HAP-1 (cell line): Measurements from ENCODE around the gene EML6.

ENCODE experiments used
- DNase-seq, 2 experiments: peaks; one replicate each; pipeline ENCODE4 v3.0.0-alpha.2; 2016 to 2020; ENCODE audit warnings: low spot score in 2 of 2
- H3K27me3 ChIP-seq: fragments of 250-450 bp; sonication (Bioruptor Pico); 2 replicates; pipeline ENCODE4 v1.5.1; 2020; ENCODE audit warnings: low read depth, mild to moderate bottlenecking, moderate library complexity
- H3K36me3 ChIP-seq: fragments of 250-450 bp; sonication (Bioruptor Pico); replicated peaks from 2 replicates; pipeline ENCODE4 v1.5.1; 2020; ENCODE audit warnings: mild to moderate bottlenecking
- H3K4me1 ChIP-seq: fragments of 250-450 bp; sonication (Bioruptor Pico); 2 replicates; pipeline ENCODE4 v1.5.1; 2020; ENCODE audit warnings: mild to moderate bottlenecking
- H3K4me3 ChIP-seq: fragments of 250-450 bp; sonication (Bioruptor Pico); 2 replicates; pipeline ENCODE4 v1.5.1; 2020; ENCODE audit warnings: mild to moderate bottlenecking, moderate library complexity
- H3K9me3 ChIP-seq: fragments of 250-450 bp; sonication (Bioruptor Pico); 2 replicates; pipeline ENCODE4 v1.5.1; 2020; ENCODE audit warnings: mild to moderate bottlenecking, moderate library complexity
- in situ Hi-C: fragments of 300-500 bp; cut with MboI; formaldehyde crosslinking; loops from 3 replicates; pipeline ENCODE4 v1.14.3; 2020; ENCODE audit warnings: low sequenced_read_pairs, inconsistent platforms, mixed read lengths

The EML6 gene

DNA sequence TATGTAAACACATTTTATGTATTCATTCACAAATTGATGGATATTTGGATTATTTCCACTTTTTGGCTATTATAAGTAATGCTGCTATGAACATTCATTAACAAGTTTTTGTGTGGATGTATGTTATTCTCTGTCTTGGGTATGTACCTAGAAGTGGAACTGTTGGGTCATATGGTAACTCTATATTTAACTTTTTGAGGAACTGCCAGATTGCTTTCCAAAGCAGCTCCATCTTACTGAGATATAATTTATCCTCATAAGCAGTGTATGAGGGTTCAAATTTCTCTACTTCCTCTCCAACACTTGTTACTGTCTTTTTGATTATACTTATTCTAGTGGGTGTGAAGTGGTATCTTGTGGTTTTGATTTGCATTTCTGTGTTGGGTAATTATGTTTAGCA is 7.1 kb upstream of the EML6 start:
- Histone ChIP-seq H3K27me3 (no peaks in the 10 kb centered on the region), H3K36me3 (no peaks in the 10 kb centered on the region), H3K4me1 (peaks cover 11% of the 10 kb centered on the region), H3K4me3 (no peak overlapping the region), H3K9me3 (no peaks in the 10 kb centered on the region)
- no peak for DNase-seq
- in situ Hi-C loops: no loop called here

DNA sequence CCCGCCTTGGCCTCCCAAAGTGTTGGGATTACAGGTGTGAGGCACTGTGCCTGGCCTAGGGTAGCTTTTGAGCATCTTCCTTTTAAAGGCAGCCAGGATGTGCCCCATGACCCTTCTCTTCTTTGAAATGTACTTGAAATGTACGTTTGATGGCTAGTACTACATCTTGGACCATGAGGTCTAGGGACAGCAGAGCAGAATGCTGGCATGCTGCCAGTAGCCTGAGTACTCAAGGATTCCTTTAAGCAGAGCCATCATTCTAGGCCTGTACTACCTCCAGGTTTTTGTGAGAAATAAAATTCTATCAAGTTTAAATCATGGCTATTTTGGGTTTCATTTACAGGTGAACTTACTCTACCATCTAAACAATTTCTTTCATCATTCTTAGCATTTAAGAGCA is 2.9 kb upstream of the EML6 start:
- in situ Hi-C loops: no loop called here
- DNase-seq: no peak

DNA sequence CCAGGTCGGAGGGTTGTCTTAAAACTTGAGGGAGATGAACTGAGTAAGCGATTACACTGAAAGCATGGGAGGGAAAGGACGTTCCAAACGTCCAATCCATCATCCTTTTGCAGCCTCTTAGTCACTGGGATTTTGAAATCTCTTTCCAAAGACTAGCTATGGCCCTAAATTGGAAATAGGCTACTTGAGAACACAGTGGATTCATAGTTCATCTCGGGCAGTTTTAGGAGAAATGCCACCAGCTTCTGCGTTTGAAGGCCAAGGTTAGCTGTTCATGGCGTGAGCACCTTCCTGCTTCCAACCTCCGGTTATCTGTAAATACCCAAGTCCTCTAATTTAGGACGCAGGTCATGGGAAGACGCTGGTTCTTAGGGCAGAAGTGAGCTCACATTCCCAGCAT is 821 bp upstream of the EML6 start:
- no peak for DNase-seq
- H3K4me3 ChIP-seq: peak overlapping the region; percentile 87
- H3K36me3 ChIP-seq: no peaks in the 10 kb centered on the region
- 0 out of 2 replicates have a peak, but pooled peaks cover 3% of the 10 kb centered on the region for H3K4me1 ChIP-seq
- no peaks in the 10 kb centered on the region for H3K27me3 ChIP-seq
- H3K9me3 ChIP-seq: no peaks in the 10 kb centered on the region
- in situ Hi-C loops: no loop called here

More for the DNA sequence above, 2.9 kb upstream of the EML6 start:
- H3K4me1 ChIP-seq: peaks cover under 1% of the 10 kb centered on the region; the same call in 1 of the 2 replicates
- H3K27me3 ChIP-seq: no peaks in the 10 kb centered on the region
- H3K36me3 ChIP-seq: no peaks in the 10 kb centered on the region
- no peaks in the 10 kb centered on the region for H3K9me3 ChIP-seq
- no peak overlapping the region for H3K4me3 ChIP-seq

DNA sequence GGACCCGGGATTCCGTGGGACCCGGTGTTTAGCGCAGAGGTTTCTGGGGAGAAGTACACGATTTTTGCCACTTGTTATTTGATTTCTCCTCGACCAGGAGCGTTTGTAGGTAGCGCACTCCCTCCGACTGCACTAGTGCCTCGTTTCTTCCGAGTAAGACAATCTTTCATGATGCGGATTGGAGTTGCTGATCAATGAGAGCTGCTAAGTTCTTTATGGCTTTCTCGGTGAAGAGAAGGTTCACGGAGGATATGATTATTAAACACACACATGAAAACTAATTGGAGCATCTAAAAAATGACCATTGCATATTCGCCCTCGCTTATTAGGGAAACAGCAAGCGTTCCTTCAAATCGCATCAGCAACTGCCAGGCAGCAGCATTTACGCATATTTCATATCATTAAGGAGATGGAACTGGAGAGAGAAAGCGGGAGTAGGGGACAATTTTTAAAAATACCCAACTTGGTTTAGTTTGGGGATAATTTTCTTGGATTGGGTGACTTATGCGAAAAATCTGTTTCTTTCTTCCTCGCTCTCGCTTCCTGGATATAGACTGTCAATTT is 616 bp downstream of the EML6 start:
- no peak for DNase-seq
- no peaks in the 10 kb centered on the region for H3K36me3 ChIP-seq
- in situ Hi-C loops: no loop called here
- 0 out of 2 replicates have a peak, but pooled peaks cover 3% of the 10 kb centered on the region for H3K4me1 ChIP-seq
- peak overlapping the region; percentile 87 for H3K4me3 ChIP-seq
- H3K9me3 ChIP-seq: no peaks in the 10 kb centered on the region
- no peaks in the 10 kb centered on the region for H3K27me3 ChIP-seq

DNA sequence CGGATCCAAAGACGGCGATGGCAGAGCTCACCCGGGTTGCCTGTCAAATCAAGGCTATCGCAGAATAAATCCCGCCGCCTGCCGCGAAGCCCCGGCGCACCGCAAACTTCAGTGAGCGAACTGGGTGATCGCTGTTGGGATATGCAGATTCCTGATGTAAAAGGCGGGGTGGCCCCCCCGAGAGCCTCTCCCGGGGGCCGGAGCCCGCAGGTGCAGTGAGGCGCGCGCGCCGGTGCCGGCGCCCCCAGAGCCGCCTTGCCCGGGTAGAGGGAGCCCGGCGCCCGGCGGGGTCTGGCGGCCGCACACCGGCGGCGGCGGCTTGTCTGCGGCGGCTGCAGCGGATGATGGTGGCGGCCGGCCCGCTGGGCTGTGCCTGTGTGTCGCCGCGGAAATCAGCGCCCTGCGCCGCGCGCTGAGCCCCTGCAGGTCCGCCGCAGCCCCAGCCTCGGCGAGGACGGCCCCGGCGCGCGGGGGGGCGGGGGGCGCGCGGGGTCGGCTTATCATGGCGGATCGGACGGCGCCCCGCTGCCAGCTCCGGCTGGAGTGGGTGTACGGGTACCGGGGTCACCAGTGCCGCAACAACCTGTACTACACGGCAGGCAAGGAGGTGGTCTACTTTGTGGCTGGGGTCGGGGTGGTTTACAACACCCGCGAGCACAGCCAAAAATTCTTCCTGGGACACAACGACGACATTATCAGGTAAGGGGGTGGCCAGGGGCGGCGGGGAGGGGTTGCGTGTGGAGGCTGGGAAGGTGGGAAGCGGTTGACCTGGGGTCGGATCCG is 1.3 kb downstream of the EML6 start:
- no peaks in the 10 kb centered on the region for H3K36me3 ChIP-seq
- no peaks in the 10 kb centered on the region for H3K27me3 ChIP-seq
- peak in 1 of 2 experiments; percentile 56 for DNase-seq
- H3K4me3 ChIP-seq: peak overlapping the region; percentile 87
- in situ Hi-C loops: no loop called here
- 0 out of 2 replicates have a peak, but pooled peaks cover 3% of the 10 kb centered on the region for H3K4me1 ChIP-seq
- no peaks in the 10 kb centered on the region for H3K9me3 ChIP-seq

DNA sequence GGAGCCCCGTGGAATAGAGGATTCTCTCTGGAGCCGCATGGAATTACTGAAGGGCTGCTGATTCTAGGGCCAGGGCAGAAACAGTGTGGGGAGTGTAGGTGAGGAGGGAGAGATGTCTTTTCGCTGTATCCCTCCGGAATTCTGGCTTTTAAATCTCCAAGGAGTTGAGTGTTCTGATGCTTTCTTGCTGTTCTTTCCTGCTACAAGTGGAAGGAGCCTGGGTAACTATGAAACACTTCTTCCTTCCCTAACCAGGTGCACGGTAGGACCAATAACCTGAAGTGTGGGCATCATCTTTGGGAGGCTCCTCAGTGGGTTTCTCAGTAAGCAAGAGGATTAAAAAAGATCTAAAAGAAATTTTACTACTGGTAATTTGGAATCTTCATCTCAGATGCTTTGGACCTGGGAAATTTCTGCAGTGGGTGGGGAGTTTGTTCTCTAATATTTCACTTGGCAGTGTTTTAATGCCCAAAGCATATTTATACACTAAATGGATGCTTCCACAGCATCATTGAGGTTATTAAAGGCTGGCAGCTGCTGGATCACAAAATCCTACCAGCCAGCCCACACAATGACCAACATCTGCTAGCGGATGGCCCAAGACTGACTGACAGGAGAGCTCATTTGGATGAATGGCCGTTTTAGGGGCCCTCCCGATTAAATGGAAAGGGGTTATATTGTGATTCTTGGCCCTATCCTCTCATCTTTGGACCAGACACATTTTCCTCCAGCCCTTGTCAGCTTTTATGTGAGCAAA is 2.1 kb downstream of the EML6 start:
- Histone ChIP-seq H3K4me3 (peak overlapping the region; percentile 31), H3K36me3 (no peaks in the 10 kb centered on the region), H3K9me3 (no peaks in the 10 kb centered on the region), H3K4me1 (0 out of 2 replicates have a peak, but pooled peaks cover 3% of the 10 kb centered on the region), H3K27me3 (no peaks in the 10 kb centered on the region)
- no peak for DNase-seq
- in situ Hi-C loops: no loop called here

DNA sequence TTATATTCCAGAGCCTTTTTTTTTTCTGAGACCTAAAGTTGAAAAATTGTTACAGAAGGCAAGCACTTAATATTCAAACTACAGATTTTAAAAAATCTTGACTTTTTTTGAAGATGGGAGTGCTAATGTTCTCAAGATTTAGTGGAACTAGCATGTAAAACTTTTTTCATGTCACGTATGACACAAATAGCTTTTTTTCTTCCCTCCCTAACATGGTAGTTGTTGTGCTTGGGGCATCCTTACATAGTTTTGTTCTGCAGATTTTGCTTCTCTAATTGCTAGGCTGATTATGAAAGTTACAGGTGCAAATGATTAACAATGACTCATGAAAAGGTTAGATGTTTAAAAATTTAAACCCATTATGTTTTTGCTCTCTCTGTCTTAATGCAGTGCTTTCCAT is 3.0 kb downstream of the EML6 start:
- no peak overlapping the region for H3K4me3 ChIP-seq
- no peak for DNase-seq
- H3K9me3 ChIP-seq: no peaks in the 10 kb centered on the region
- H3K4me1 ChIP-seq: 0 out of 2 replicates have a peak, but pooled peaks cover 3% of the 10 kb centered on the region
- H3K27me3 ChIP-seq: no peaks in the 10 kb centered on the region
- in situ Hi-C loops: no loop called here
- no peaks in the 10 kb centered on the region for H3K36me3 ChIP-seq

DNA sequence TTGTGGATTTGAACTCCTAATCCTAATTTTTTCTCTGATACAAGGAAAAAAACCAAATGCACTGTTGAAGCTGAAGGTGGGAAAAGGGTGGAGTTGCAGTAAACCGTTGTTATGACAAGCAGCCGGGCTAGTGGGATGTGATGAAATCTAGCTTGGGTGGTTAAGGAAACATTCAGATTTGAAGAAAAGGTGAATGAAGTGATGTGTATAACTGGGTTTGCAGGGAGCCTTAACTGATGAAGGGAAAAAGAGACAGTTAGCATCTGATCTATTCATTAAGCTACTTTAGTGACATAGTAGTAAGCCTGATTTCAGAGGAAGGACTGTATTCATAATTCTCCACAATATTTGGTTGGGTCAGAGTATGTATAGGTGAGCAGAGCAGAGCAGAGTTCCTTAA is 3.5 kb downstream of the EML6 start:
- Histone ChIP-seq H3K9me3 (no peaks in the 10 kb centered on the region), H3K4me3 (no peak overlapping the region), H3K36me3 (no peaks in the 10 kb centered on the region), H3K27me3 (no peaks in the 10 kb centered on the region), H3K4me1 (0 out of 2 replicates have a peak, but pooled peaks cover 3% of the 10 kb centered on the region)
- in situ Hi-C loops: no loop called here
- no peak for DNase-seq

DNA sequence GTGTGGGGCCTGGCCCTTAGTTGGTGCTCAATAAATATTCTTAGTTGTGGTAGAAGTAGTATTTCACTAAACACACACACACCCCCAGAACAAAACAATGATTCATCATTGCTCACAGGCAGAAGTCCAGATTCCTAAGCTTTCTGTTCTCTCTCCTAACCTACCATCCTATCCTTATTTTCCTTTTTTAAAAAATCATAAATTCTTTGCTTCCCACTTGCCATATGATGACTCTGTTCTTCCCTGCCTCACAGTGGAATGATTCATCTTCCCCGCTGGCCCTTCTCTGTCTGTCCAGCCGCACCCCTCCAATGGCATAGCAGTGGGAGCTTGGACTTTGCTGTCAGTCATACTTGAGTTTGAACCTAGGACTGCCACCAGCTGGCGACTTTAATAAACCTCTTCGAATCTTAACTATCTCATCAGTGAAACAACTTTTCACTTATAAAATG is 5.2 kb downstream of the EML6 start:
- no peak overlapping the region for H3K4me3 ChIP-seq
- 0 out of 2 replicates have a peak, but pooled peaks cover 3% of the 10 kb centered on the region for H3K4me1 ChIP-seq
- in situ Hi-C loops: no loop called here
- H3K36me3 ChIP-seq: no peaks in the 10 kb centered on the region
- DNase-seq: no peak
- no peaks in the 10 kb centered on the region for H3K27me3 ChIP-seq
- no peaks in the 10 kb centered on the region for H3K9me3 ChIP-seq

DNA sequence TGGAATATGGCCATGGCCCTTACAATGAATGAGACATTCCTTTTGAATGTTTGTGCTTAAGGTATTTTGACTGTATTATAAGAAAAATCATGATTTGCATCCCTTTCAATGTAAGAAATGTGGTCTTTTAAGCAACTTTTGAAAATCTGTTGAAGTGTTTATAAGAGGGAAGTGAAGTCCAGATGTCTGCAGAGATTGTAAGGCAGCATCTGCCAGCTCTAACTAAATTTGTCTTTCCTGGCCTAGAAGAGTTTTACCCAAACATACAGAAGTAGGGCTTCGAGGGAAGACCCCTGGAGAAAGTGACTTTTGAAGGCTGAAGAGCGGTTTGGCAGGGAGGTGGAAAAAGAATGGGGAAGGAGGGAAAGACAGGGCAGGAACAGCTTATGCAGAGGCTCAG is 12.2 kb downstream of the EML6 start:
- Histone ChIP-seq H3K9me3 (no peaks in the 10 kb centered on the region), H3K27me3 (no peaks in the 10 kb centered on the region), H3K4me3 (no peak overlapping the region), H3K36me3 (no peaks in the 10 kb centered on the region), H3K4me1 (no peaks in the 10 kb centered on the region; the same call in 1 of the 2 replicates)
- DNase-seq: no peak
- in situ Hi-C loops: no loop called here

DNA sequence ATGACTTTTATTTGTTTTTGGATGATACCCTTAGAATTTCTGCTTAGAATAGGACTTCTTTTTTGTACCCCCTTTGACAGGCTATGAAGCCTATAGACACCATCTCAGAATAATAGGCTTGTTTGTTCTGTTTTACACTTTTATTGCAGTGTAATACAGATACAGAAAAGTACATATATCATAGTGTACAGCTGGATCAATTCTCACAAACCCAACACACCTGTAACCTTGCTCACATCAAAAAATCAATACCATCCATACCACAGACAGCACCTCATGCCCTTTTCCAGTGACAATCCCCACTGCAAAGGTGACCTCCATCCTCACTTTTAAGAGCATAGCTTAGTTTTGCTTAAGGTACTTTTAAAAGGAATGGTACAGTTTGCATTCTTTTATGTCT is 14.8 kb downstream of the EML6 start:
- in situ Hi-C loops: no loop called here
- Histone ChIP-seq H3K4me1 (no peaks in the 10 kb centered on the region; the same call in 1 of the 2 replicates), H3K9me3 (no peaks in the 10 kb centered on the region), H3K27me3 (no peaks in the 10 kb centered on the region), H3K4me3 (no peak overlapping the region), H3K36me3 (no peaks in the 10 kb centered on the region)
- no peak for DNase-seq

DNA sequence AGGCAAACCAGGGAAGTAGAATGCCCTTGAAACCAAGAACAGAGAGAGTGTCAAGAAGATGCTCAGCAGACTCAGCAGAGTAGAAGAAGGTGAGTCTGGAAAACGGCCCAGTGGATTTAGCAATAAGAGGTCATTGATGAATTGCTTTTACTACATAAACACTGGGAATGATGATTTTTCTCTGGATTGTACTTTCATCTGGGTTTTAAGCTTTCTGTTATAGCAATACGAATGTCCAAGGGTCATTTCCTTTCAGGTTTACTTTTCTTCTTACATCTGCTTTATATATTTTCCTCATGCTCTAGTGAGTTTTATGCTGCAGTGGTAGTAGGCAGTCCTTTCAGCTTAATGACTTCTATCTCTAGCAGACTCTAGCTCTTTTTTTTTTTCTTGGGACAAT is 16.9 kb downstream of the EML6 start:
- in situ Hi-C loops: no loop called here
- no peaks in the 10 kb centered on the region for H3K27me3 ChIP-seq
- H3K9me3 ChIP-seq: no peaks in the 10 kb centered on the region
- H3K4me3 ChIP-seq: no peak overlapping the region
- H3K4me1 ChIP-seq: no peaks in the 10 kb centered on the region; the same call in 1 of the 2 replicates
- no peak for DNase-seq
- no peaks in the 10 kb centered on the region for H3K36me3 ChIP-seq

DNA sequence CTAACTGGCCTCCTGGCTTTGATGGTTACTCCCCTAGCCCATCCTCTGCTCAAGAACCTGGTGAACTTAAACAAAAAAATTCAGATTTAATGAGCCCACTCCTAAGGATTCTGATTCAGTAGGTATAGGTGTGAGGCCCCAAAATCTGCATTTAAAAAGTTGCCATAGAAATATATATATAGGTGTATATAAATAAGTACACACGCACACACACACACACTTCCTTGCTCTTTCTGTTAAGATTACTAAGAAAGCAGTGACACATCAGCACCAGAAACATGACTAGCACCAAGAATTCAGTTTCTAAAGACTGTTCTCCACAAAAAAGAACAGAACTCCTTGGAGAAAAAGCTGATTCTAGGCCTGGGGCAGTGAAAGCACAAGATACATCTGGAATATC is 17.8 kb downstream of the EML6 start:
- Histone ChIP-seq H3K36me3 (no peaks in the 10 kb centered on the region), H3K4me1 (no peaks in the 10 kb centered on the region), H3K4me3 (no peak overlapping the region), H3K27me3 (no peaks in the 10 kb centered on the region), H3K9me3 (no peaks in the 10 kb centered on the region)
- no peak for DNase-seq
- in situ Hi-C loops: no loop called here

DNA sequence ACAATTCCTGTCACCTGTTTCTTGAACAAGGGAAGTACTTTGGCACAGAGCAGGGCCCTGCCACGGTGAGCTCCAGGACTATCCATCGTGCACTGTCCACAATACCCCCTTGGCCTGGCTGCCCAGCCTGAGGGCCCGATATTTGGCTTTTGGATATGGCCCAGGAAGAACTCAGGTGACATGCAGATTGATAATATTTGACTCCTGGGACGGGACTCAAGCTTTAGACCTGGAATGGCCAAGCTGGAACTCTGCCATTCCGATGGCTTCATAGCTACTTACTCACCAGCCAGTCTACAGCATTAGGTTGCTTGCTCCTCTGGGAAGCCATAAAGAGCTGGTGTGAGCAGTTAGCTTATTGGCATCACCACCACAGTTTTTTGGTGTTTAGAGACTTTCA is 26.6 kb downstream of the EML6 start:
- Histone ChIP-seq H3K4me3 (no peak overlapping the region), H3K9me3 (no peaks in the 10 kb centered on the region), H3K4me1 (no peaks in the 10 kb centered on the region), H3K36me3 (no peaks in the 10 kb centered on the region), H3K27me3 (no peaks in the 10 kb centered on the region)
- no peak for DNase-seq
- in situ Hi-C loops: no loop called here
